Panc1 (cell line): ENCODE results near the gene DIP2C. TPM values are rescaled to one million over a fixed set of nuclear protein-coding genes. Genes with fewer than 3 reads are reported as not detected.

ENCODE experiments used
- ATAC-seq: fragments of 200-7000 bp; cut with Tn5 transposase; 2 replicates; pipeline ENCODE4 v1.9.1; 2020; ENCODE audit warnings: mild to moderate bottlenecking, moderate library complexity
- BruUV-seq: library from RNA; stranded (reverse); fragments of 400-500 nt; replicated peaks from 2 replicates; lab custom pipeline; 2021; lab: Mats Ljungman, UMichigan
- CTCF ChIA-PET: fragments of 300-600 bp; sonication (Branson Sonifier 250); formaldehyde crosslinking; loops from one replicate; lab custom pipeline; 2022; ENCODE audit warnings: antibody characterized with exemption; lab: Charles Lee
- POLR2A ChIA-PET: fragments of 300-600 bp; sonication (Branson Sonifier 250); formaldehyde crosslinking; loops from one replicate; lab custom pipeline; 2022; ENCODE audit warnings: antibody characterized with exemption; lab: Charles Lee
- DNase-seq: peaks from one replicate; pipeline ENCODE4 v3.0.0-alpha.2; 2010; ENCODE audit warnings: low read depth, low spot score
- H3K27ac ChIP-seq: 2 replicates; pipeline ENCODE4 v1.5.1; 2011; ENCODE audit warnings: mild to moderate bottlenecking, low read length, inconsistent platforms
- H3K27me3 ChIP-seq: fragments of 200-500 bp; sonication (Bioruptor generic); 2 replicates; pipeline ENCODE4 v1.6.0; 2014; ENCODE audit warnings: low read length, inconsistent platforms; ENCODE audit not compliant: control insufficient read depth, insufficient read depth
- H3K36me3 ChIP-seq: fragments of 200-500 bp; sonication (Bioruptor generic); 2 replicates; pipeline ENCODE4 v1.5.1; 2014; ENCODE audit warnings: inconsistent platforms, mild to moderate bottlenecking, low read length, moderate library complexity; ENCODE audit not compliant: control insufficient read depth, insufficient read depth
- H3K4me1 ChIP-seq: 2 replicates; pipeline ENCODE4 v1.5.1; 2011; ENCODE audit warnings: inconsistent platforms, mild to moderate bottlenecking, low read length, moderate library complexity; ENCODE audit not compliant: control insufficient read depth, insufficient read depth
- H3K4me3 ChIP-seq, 2 experiments: 2 replicates each; pipeline ENCODE4 v1.5.1; 2011 to 2012; ENCODE audit warnings: low read depth in 2 of 2, low read length in 2 of 2, mild to moderate bottlenecking in 2 of 2, inconsistent platforms in 1 of 2, moderate library complexity in 1 of 2
- H3K9me3 ChIP-seq: fragments of 200-500 bp; sonication (Bioruptor generic); 2 replicates; pipeline ENCODE4 v1.5.1; 2014; ENCODE audit warnings: low read depth, mild to moderate bottlenecking, inconsistent platforms, low read length, moderate library complexity; ENCODE audit not compliant: control insufficient read depth, insufficient read depth
- POLR2AphosphoS5 ChIP-seq: IDR thresholded peaks from 2 replicates; pipeline ENCODE4 v1.6.1; 2012; ENCODE audit warnings: mild to moderate bottlenecking, low read depth, low read length, moderate library complexity
- SIN3A ChIP-seq: IDR thresholded peaks from 2 replicates; pipeline ENCODE4 v1.6.1; 2012; ENCODE audit warnings: low read depth, mild to moderate bottlenecking, low read length, moderate library complexity, borderline replicate concordance; ENCODE audit not compliant: insufficient read depth
- TCF7L2 ChIP-seq: IDR thresholded peaks from 2 replicates; pipeline ENCODE4 v1.6.1; 2011; ENCODE audit warnings: mild to moderate bottlenecking, low read depth, low read length, inconsistent platforms
- in situ Hi-C: cut with HindIII; loops from 2 replicates; pipeline ENCODE4 v1.10.0; 2016; ENCODE audit warnings: low sequenced_read_pairs, low pct_unique_long_range_greater_than_20kb
- intact Hi-C: fragments of 100-400 bp; cut with micrococcal nuclease; formaldehyde crosslinking; loops from one replicate; pipeline ENCODE4 v1.10.0; 2022; ENCODE audit not compliant: unreplicated experiment
- total RNA-seq: library from RNA; stranded (reverse); gene quantifications from one replicate; pipeline ENCODE4 v1.2.1, GENCODE V29; 2021; ENCODE audit not compliant: unreplicated experiment
- TF ChIP-seq, protein P1 (sequence below): fragments of 450-650 bp; IDR thresholded peaks from 2 replicates; pipeline ENCODE4 v1.5.1; 2017; ENCODE audit warnings: mild to moderate bottlenecking
- TF ChIP-seq, protein P2 (sequence below), 2 experiments: IDR thresholded peaks; 2 replicates each; pipeline ENCODE4 v1.6.1; 2011 to 2012; ENCODE audit warnings: low read depth in 2 of 2, control low read depth in 1 of 2, low read length in 1 of 2, mild to moderate bottlenecking in 1 of 2, moderate library complexity in 1 of 2; ENCODE audit not compliant: insufficient read depth in 1 of 2

The DIP2C gene
- total RNA-seq, 1 experiment from 2014 or later: 13.2 TPM

DNA sequence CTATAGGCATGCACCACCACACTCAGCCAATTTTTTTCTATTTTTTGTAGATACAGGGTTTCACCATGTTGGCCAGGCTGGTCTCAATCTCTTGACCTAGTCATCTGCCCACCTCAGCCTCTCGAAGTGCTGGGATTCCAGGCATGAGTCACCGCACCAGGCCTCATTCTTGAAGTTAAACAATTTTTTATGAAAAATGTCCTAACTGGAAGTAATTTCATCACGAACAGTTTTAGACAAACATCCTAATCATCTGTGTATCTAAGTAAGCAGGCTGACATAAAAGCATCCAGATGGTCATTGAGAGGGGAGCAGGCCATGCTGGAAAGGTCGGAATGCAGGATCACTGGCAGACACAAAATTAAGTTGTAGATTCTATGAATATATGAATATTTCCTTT is 285.1 kb downstream of the DIP2C start:
- intact Hi-C loops: no loop called here
- no TSS peak for BruUV-seq
- Histone ChIP-seq H3K9me3 (no peaks in the 10 kb centered on the region), H3K36me3 (no peaks in the 10 kb centered on the region), H3K27ac (no peak overlapping the region), H3K4me3 (no peak overlapping the region), H3K27me3 (no peaks in the 10 kb centered on the region), H3K4me1 (no peaks in the 10 kb centered on the region)
- ChIA-PET POLR2A (no interaction called here), CTCF (no interaction called here)
- no peak for DNase-seq
- in situ Hi-C loops: no loop called here
- ATAC-seq: no peak
- no peak for TF ChIP-seq TCF7L2
- TF ChIP-seq, protein P1, sequence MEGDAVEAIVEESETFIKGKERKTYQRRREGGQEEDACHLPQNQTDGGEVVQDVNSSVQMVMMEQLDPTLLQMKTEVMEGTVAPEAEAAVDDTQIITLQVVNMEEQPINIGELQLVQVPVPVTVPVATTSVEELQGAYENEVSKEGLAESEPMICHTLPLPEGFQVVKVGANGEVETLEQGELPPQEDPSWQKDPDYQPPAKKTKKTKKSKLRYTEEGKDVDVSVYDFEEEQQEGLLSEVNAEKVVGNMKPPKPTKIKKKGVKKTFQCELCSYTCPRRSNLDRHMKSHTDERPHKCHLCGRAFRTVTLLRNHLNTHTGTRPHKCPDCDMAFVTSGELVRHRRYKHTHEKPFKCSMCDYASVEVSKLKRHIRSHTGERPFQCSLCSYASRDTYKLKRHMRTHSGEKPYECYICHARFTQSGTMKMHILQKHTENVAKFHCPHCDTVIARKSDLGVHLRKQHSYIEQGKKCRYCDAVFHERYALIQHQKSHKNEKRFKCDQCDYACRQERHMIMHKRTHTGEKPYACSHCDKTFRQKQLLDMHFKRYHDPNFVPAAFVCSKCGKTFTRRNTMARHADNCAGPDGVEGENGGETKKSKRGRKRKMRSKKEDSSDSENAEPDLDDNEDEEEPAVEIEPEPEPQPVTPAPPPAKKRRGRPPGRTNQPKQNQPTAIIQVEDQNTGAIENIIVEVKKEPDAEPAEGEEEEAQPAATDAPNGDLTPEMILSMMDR: no peak
- TF ChIP-seq, protein P2, sequence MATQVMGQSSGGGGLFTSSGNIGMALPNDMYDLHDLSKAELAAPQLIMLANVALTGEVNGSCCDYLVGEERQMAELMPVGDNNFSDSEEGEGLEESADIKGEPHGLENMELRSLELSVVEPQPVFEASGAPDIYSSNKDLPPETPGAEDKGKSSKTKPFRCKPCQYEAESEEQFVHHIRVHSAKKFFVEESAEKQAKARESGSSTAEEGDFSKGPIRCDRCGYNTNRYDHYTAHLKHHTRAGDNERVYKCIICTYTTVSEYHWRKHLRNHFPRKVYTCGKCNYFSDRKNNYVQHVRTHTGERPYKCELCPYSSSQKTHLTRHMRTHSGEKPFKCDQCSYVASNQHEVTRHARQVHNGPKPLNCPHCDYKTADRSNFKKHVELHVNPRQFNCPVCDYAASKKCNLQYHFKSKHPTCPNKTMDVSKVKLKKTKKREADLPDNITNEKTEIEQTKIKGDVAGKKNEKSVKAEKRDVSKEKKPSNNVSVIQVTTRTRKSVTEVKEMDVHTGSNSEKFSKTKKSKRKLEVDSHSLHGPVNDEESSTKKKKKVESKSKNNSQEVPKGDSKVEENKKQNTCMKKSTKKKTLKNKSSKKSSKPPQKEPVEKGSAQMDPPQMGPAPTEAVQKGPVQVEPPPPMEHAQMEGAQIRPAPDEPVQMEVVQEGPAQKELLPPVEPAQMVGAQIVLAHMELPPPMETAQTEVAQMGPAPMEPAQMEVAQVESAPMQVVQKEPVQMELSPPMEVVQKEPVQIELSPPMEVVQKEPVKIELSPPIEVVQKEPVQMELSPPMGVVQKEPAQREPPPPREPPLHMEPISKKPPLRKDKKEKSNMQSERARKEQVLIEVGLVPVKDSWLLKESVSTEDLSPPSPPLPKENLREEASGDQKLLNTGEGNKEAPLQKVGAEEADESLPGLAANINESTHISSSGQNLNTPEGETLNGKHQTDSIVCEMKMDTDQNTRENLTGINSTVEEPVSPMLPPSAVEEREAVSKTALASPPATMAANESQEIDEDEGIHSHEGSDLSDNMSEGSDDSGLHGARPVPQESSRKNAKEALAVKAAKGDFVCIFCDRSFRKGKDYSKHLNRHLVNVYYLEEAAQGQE (IDR thresholded peaks at IDR 0.05; ENCODE audit: insufficient read depth in 1 of 2, low read depth in 2 of 2, low read length in 1 of 2): no peak
- no peak for TF ChIP-seq POLR2AphosphoS5

DNA sequence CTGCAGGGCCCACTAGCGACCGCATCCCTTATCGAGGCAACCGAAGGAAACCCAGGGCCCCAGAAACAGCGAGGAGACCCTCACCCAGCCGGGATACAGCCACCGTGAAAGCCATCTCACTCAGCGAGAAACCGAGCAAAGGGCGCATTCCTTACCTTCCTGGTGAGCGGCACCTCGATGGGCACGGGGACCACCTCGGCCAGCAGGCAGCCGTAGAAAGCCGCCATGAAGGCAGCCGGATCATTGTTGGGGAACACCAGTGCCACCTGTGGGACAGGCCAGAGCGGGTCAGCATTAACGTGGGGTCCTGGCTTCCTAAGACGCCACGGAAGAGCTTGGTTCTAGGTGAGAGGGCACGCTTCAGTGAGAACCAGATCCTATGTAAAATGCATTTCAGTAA is 290.5 kb downstream of the DIP2C start:
- TF ChIP-seq TCF7L2: no peak
- TF ChIP-seq, protein P1: no peak
- TF ChIP-seq, protein P2 (IDR thresholded peaks at IDR 0.05; ENCODE audit: insufficient read depth in 1 of 2, low read depth in 2 of 2, low read length in 1 of 2): no peak
- no peak for TF ChIP-seq SIN3A
- no peak for TF ChIP-seq POLR2AphosphoS5
- POLR2A ChIA-PET: no interaction called here
- Histone ChIP-seq H3K36me3 (no peaks in the 10 kb centered on the region), H3K9me3 (no peaks in the 10 kb centered on the region), H3K4me3 (no peak overlapping the region), H3K27ac (no peak overlapping the region), H3K27me3 (no peaks in the 10 kb centered on the region), H3K4me1 (no peaks in the 10 kb centered on the region)
- in situ Hi-C loops: no loop called here
- intact Hi-C loops: no loop called here
- DNase-seq: no peak
- no peak for ATAC-seq
- BruUV-seq: no TSS peak
- CTCF ChIA-PET: no interaction called here
